K562 (cell line): Measurements from ENCODE around the gene BIVM. TPM values are rescaled to one million over a fixed set of nuclear protein-coding genes. Genes with fewer than 3 reads are reported as not detected.

Source experiments
- C11orf30 ChIP-seq: fragments of 450-650 bp; IDR thresholded peaks from 2 replicates; pipeline ENCODE4 v1.6.1; 2016; ENCODE audit warnings: low read depth, mild to moderate bottlenecking
- CREB1 ChIP-seq, 2 experiments: sonication (generic) in 1 of 2; formaldehyde crosslinking in 1 of 2; IDR thresholded peaks; 2 replicates each; pipeline versions ENCODE4 v1.6.1 to v1.8.0; 2012 to 2022; ENCODE audit warnings: inconsistent platforms in 1 of 2, mild to moderate bottlenecking in 1 of 2, missing genetic modification reagents in 1 of 2, moderate library complexity in 1 of 2
- CREM ChIP-seq: IDR thresholded peaks from 2 replicates; pipeline ENCODE4 v1.6.1; 2014; ENCODE audit warnings: antibody characterized with exemption, low read depth
- DACH1 ChIP-seq: fragments of 450-650 bp; IDR thresholded peaks from 2 replicates; pipeline ENCODE4 v1.6.1; 2018; ENCODE audit not compliant: partially characterized antibody
- FOXA3 ChIP-seq, 2 experiments: fragments of 450-650 bp in 1 of 2; sonication (generic) in 1 of 2; formaldehyde crosslinking; IDR thresholded peaks in 1 of 2; conservative IDR thresholded peaks in 1 of 2; 2 replicates each; pipeline versions ENCODE4 v1.4.0 to v1.8.0; 2020 to 2022; ENCODE audit warnings: mild to moderate bottlenecking in 2 of 2, missing genetic modification reagents in 1 of 2
- GATA2 ChIP-seq: sonication (generic); formaldehyde crosslinking; IDR thresholded peaks from 2 replicates; pipeline ENCODE4 v1.4.0; 2020; ENCODE audit warnings: mild to moderate bottlenecking, missing genetic modification reagents
- HCFC1 ChIP-seq: IDR thresholded peaks from 2 replicates; pipeline ENCODE4 v1.6.1; 2012; ENCODE audit warnings: low read depth, low read length, improper control_type of control experiment
- HDAC6 ChIP-seq: IDR thresholded peaks from 2 replicates; pipeline ENCODE4 v1.6.1; 2012; ENCODE audit warnings: low read depth, mild to moderate bottlenecking, control low read depth, inconsistent platforms, low read length, moderate library complexity
- IRF2 ChIP-seq: sonication (generic); formaldehyde crosslinking; IDR thresholded peaks from 2 replicates; pipeline ENCODE4 v1.8.1; 2022; ENCODE audit warnings: mild to moderate bottlenecking, missing genetic modification reagents
- KDM2B ChIP-seq: fragments of 250-450 bp; sonication (Bioruptor Pico); IDR thresholded peaks from 2 replicates; pipeline ENCODE4 v1.8.0; 2021; ENCODE audit warnings: mild to moderate bottlenecking, moderate library complexity
- NR3C1 ChIP-seq: sonication (generic); formaldehyde crosslinking; IDR thresholded peaks from 2 replicates; pipeline ENCODE4 v1.8.1; 2022; ENCODE audit warnings: missing genetic modification reagents
- NUFIP1 ChIP-seq: fragments of 450-650 bp; IDR thresholded peaks from 2 replicates; pipeline ENCODE4 v1.6.1; 2018; ENCODE audit not compliant: partially characterized antibody
- POLR2H ChIP-seq: IDR thresholded peaks from 2 replicates; pipeline ENCODE4 v1.6.1; 2016; ENCODE audit warnings: missing genetic modification characterization, low read depth, mild to moderate bottlenecking, control low read depth, missing compliant biosample characterization, moderate library complexity
- PTRF ChIP-seq: fragments of 450-650 bp; IDR thresholded peaks from 2 replicates; pipeline ENCODE4 v1.6.1; 2016; ENCODE audit warnings: mild to moderate bottlenecking, missing genetic modification characterization, missing compliant biosample characterization
- RBM34 ChIP-seq: fragments of 200-400 bp; formaldehyde crosslinking; IDR thresholded peaks from 2 replicates; pipeline ENCODE4 v1.6.1; 2018; ENCODE audit warnings: low read length, borderline replicate concordance; ENCODE audit not compliant: insufficient read depth
- SRF ChIP-seq, 2 experiments: fragments of 250-450, 450-650 bp in 1 of 2; sonication (Bioruptor Pico) in 1 of 2; sonication (generic) in 1 of 2; formaldehyde crosslinking; IDR thresholded peaks; 2 replicates each; pipeline versions ENCODE4 v1.5.0 to v1.5.1; 2020 to 2022; ENCODE audit warnings: mild to moderate bottlenecking in 1 of 2, missing genetic modification reagents in 1 of 2
- ZFPM2 ChIP-seq: fragments of 250-450 bp; sonication (Bioruptor Pico); IDR thresholded peaks from 2 replicates; pipeline ENCODE4 v1.5.1; 2022; ENCODE audit warnings: mild to moderate bottlenecking
- ZFX ChIP-seq: sonication (generic); formaldehyde crosslinking; IDR thresholded peaks from 2 replicates; pipeline ENCODE4 v1.8.0; 2022; ENCODE audit warnings: mild to moderate bottlenecking, missing genetic modification reagents, moderate library complexity
- ZNF165 ChIP-seq: fragments of 250-450 bp; sonication (Bioruptor Pico); IDR thresholded peaks from 2 replicates; pipeline ENCODE4 v1.4.0; 2020; ENCODE audit warnings: borderline replicate concordance
- polyA plus RNA-seq, 8 experiments: library from polyadenylated mRNA; depleted of rRNA in 4 of 8; stranded (reverse) in 5 of 8; unstranded in 3 of 8; fragments of >200 nt; fragmentation: Nextera tagmentation in 2 of 8; fragmentation: Illumina TruSeq in 1 of 8; extraction: Ambion mirVana in 2 of 8; extraction: Trizol in 1 of 8; gene quantifications; 2 replicates each; pipeline versions ENCODE4 v1.2.1 to v1.2.3, GENCODE V29; 2011 to 2014; ENCODE audit warnings: inconsistent platforms in 1 of 8, missing spikeins in 1 of 8
- total RNA-seq, 7 experiments: library from RNA; depleted of rRNA in 6 of 7; stranded (reverse); fragments of >200 nt in 6 of 7; fragmentation: Illumina TruSeq in 2 of 7; extraction: Trizol in 2 of 7; gene quantifications; 2 replicates each; pipeline versions ENCODE4 v1.2.1 to v1.2.3, GENCODE V29; 2011 to 2021; ENCODE audit warnings: low replicate concordance in 1 of 7
- TF ChIP-seq, protein P1 (sequence below): sonication (generic); formaldehyde crosslinking; IDR thresholded peaks from 2 replicates; pipeline ENCODE4 v1.8.0; 2023; ENCODE audit warnings: mild to moderate bottlenecking, missing genetic modification reagents
- TF ChIP-seq, protein P2 (sequence below), 2 experiments: fragments of 450-650 bp in 1 of 2; IDR thresholded peaks; 2 replicates each; pipeline ENCODE4 v1.6.1; 2011 to 2017; ENCODE audit warnings: low read depth in 2 of 2, antibody characterized with exemption in 1 of 2, borderline replicate concordance in 1 of 2, low read length in 1 of 2, mild to moderate bottlenecking in 1 of 2, mixed read lengths in 1 of 2; ENCODE audit not compliant: control insufficient read depth in 1 of 2
- TF ChIP-seq, protein P3 (sequence below): sonication (generic); formaldehyde crosslinking; IDR thresholded peaks from 2 replicates; pipeline ENCODE4 v1.8.0; 2022; ENCODE audit warnings: mild to moderate bottlenecking, missing genetic modification reagents

Gene BIVM
- total and polyA plus RNA-seq, 9 of the 15 experiments (the other 6 are each of a cell fraction or from before 2014, with no cell fraction given), result 3.6 to 23.1 (median 16.8) TPM

DNA sequence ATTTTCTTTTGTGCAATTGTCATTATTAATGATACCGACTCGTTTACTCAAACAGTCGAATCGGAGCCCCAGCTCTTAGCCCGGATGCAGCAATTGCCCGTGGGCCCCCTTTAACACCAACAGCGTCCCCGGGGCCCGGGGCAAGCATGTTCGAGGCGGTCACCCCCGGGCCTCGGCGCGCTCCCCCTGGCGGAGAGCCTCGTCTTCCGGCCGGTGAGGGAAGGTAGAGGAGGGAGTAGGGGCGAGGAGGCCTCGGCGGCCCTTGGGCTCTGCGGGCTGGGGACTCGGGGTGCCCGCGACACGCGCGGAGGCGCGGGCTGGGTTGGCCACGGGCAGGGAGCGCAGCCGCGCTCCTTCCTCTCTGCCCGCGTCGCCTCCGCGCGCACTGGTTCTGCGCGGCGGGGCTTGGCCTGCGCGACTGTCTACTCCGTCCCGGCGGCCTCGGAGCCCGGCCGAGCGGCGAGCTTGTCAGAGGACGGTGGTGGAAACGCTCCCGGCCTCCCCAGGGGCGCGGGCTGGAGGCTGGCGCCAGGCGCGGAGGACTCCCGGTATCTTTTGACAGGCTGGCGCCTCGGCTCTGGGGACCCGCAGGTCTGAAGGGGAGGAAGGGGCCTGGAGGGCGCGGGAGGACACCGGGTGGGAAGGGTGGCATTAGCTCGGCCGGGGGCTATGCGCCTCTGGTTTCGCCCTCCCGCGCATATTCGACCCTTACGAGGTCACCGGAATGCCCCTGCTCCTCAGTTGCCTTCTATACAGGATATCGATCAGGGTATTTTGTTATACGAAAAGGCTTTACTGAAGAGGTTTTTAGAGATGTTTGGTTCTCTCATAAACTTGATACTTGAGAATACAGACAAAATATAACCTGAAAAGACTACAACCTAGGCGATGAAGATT lies 1.5 kb downstream of the BIVM start (continued):
- TF ChIP-seq, protein P1, sequence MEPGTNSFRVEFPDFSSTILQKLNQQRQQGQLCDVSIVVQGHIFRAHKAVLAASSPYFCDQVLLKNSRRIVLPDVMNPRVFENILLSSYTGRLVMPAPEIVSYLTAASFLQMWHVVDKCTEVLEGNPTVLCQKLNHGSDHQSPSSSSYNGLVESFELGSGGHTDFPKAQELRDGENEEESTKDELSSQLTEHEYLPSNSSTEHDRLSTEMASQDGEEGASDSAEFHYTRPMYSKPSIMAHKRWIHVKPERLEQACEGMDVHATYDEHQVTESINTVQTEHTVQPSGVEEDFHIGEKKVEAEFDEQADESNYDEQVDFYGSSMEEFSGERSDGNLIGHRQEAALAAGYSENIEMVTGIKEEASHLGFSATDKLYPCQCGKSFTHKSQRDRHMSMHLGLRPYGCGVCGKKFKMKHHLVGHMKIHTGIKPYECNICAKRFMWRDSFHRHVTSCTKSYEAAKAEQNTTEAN (CRISPR knock-in tag), result no peak
- peak; percentile 34; the same call in 1 of the 2 replicates for TF ChIP-seq CREM
- TF ChIP-seq NR3C1 (CRISPR knock-in tag), result peak; percentile 83
- TF ChIP-seq ZFX (CRISPR knock-in tag), result peak; percentile 93
- no peak for TF ChIP-seq NUFIP1
- no peak for TF ChIP-seq GATA2
- no peak for TF ChIP-seq HDAC6
- TF ChIP-seq DACH1, result no peak
- no peak for TF ChIP-seq IRF2 (CRISPR knock-in tag)
- no peak; the same call in 1 of the 2 replicates for TF ChIP-seq KDM2B (CRISPR knock-in tag)
- no peak for TF ChIP-seq RBM34
- TF ChIP-seq ZFPM2 (CRISPR knock-in tag), result no peak
- TF ChIP-seq FOXA3 (CRISPR knock-in tag; conservative IDR thresholded peaks at IDR 0.05 in 1 of 2, IDR thresholded peaks at IDR 0.05 in 1 of 2), result no peak
- TF ChIP-seq CREB1 (IDR thresholded peaks at IDR 0.05), result 0 out of 2 replicates have a peak, but pooled peaks have one; percentile 8
- no peak; the same call in 1 of the 2 replicates for TF ChIP-seq CREB1 (CRISPR knock-in tag; IDR thresholded peaks at IDR 0.05)
- TF ChIP-seq, protein P2, sequence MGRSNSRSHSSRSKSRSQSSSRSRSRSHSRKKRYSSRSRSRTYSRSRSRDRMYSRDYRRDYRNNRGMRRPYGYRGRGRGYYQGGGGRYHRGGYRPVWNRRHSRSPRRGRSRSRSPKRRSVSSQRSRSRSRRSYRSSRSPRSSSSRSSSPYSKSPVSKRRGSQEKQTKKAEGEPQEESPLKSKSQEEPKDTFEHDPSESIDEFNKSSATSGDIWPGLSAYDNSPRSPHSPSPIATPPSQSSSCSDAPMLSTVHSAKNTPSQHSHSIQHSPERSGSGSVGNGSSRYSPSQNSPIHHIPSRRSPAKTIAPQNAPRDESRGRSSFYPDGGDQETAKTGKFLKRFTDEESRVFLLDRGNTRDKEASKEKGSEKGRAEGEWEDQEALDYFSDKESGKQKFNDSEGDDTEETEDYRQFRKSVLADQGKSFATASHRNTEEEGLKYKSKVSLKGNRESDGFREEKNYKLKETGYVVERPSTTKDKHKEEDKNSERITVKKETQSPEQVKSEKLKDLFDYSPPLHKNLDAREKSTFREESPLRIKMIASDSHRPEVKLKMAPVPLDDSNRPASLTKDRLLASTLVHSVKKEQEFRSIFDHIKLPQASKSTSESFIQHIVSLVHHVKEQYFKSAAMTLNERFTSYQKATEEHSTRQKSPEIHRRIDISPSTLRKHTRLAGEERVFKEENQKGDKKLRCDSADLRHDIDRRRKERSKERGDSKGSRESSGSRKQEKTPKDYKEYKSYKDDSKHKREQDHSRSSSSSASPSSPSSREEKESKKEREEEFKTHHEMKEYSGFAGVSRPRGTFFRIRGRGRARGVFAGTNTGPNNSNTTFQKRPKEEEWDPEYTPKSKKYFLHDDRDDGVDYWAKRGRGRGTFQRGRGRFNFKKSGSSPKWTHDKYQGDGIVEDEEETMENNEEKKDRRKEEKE (IDR thresholded peaks at IDR 0.05; ENCODE audit: borderline replicate concordance in 1 of 2, control insufficient read depth in 1 of 2, low read depth in 2 of 2, low read length in 1 of 2), result no peak
- TF ChIP-seq C11orf30, result no peak
- TF ChIP-seq HCFC1, result peak; percentile 29; the same call in 1 of the 2 replicates
- no peak for TF ChIP-seq POLR2H (tag)
- TF ChIP-seq SRF (CRISPR knock-in tag; IDR thresholded peaks at IDR 0.05), result no peak
- TF ChIP-seq PTRF (tag), result no peak
- TF ChIP-seq ZNF165, result no peak
- TF ChIP-seq, protein P3, sequence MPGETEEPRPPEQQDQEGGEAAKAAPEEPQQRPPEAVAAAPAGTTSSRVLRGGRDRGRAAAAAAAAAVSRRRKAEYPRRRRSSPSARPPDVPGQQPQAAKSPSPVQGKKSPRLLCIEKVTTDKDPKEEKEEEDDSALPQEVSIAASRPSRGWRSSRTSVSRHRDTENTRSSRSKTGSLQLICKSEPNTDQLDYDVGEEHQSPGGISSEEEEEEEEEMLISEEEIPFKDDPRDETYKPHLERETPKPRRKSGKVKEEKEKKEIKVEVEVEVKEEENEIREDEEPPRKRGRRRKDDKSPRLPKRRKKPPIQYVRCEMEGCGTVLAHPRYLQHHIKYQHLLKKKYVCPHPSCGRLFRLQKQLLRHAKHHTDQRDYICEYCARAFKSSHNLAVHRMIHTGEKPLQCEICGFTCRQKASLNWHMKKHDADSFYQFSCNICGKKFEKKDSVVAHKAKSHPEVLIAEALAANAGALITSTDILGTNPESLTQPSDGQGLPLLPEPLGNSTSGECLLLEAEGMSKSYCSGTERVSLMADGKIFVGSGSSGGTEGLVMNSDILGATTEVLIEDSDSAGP, result no peak
